IMR-90 (cell line): ENCODE measurements around the gene MAPRE2. TPM values are rescaled to one million over a fixed set of nuclear protein-coding genes. Genes with fewer than 3 reads are reported as not detected.
A peak's percentile ranks its signal among the peaks of the same experiment; 100 is the strongest.

Experiments
- ATAC-seq: fragments of 200-7000 bp; cut with Tn5 transposase; 2 replicates; pipeline ENCODE4 v1.9.1; 2020; ENCODE audit warnings: low read depth, mild to moderate bottlenecking, moderate library complexity
- BruUV-seq: library from RNA; stranded (reverse); fragments of 400-500 nt; replicated peaks from 2 replicates; lab custom pipeline; 2021; lab: Mats Ljungman, UMichigan
- CTCF ChIA-PET: fragments of 300-600 bp; formaldehyde crosslinking; extraction: SDS; loops from one replicate; lab custom pipeline; 2021; ENCODE audit warnings: antibody characterized with exemption; lab: Yijun Ruan, JAX
- POLR2A ChIA-PET: fragments of 300-600 bp; sonication (Branson Sonifier 250); formaldehyde crosslinking; loops from one replicate; lab custom pipeline; 2022; ENCODE audit warnings: antibody characterized with exemption; ENCODE audit not compliant: unreplicated experiment; lab: Charles Lee
- DNase-seq: peaks from one replicate; pipeline ENCODE4 v3.0.0; 2013
- H2AFZ ChIP-seq: replicated peaks from 2 replicates; pipeline ENCODE3; 2013; ENCODE audit warnings: low read length, mild to moderate bottlenecking; ENCODE audit not compliant: poor library complexity
- H2AK5ac ChIP-seq: 2 replicates; pipeline ENCODE4 v1.6.1; 2013; ENCODE audit warnings: low read depth, low read length, inconsistent platforms
- H2AK9ac ChIP-seq: replicated peaks from 2 replicates; pipeline ENCODE3; 2013; ENCODE audit warnings: mild to moderate bottlenecking, low read depth, low read length, moderate library complexity; ENCODE audit not compliant: poor library complexity
- H2BK120ac ChIP-seq: 2 replicates; pipeline ENCODE4 v1.6.1; 2013; ENCODE audit warnings: low read depth, low read length, inconsistent platforms
- H2BK15ac ChIP-seq: 3 replicates; pipeline ENCODE4 v1.6.1; 2013; ENCODE audit warnings: low read depth, low read length, inconsistent platforms
- H2BK20ac ChIP-seq: 2 replicates; pipeline ENCODE4 v1.6.1; 2013; ENCODE audit warnings: low read depth, mild to moderate bottlenecking, inconsistent platforms, low read length, moderate library complexity
- H2BK5ac ChIP-seq: 2 replicates; pipeline ENCODE4 v1.6.1; 2013; ENCODE audit warnings: mild to moderate bottlenecking, low read depth, low read length, inconsistent platforms; ENCODE audit not compliant: poor library complexity, severe bottlenecking
- H3K14ac ChIP-seq: replicated peaks from 2 replicates; pipeline ENCODE4 v1.6.1; 2013; ENCODE audit warnings: low read depth, low read length, inconsistent platforms
- H3K18ac ChIP-seq: 2 replicates; pipeline ENCODE4 v1.6.1; 2013; ENCODE audit warnings: low read depth, low read length, control low read depth
- H3K23ac ChIP-seq: 2 replicates; pipeline ENCODE4 v1.6.1; 2013; ENCODE audit warnings: low read depth, low read length, inconsistent platforms
- H3K27ac ChIP-seq: 2 replicates; pipeline ENCODE4 v1.5.1; 2013; ENCODE audit warnings: mild to moderate bottlenecking, control low read depth, low read length; ENCODE audit not compliant: insufficient read depth
- H3K27me3 ChIP-seq: 2 replicates; pipeline ENCODE4 v1.6.1; 2013; ENCODE audit warnings: low read length; ENCODE audit not compliant: control insufficient read depth, insufficient read depth
- H3K36me3 ChIP-seq: 2 replicates; pipeline ENCODE4 v1.6.1; 2013; ENCODE audit warnings: low read length, mixed read lengths; ENCODE audit not compliant: control insufficient read depth, insufficient read depth
- H3K4ac ChIP-seq: 2 replicates; pipeline ENCODE4 v1.6.1; 2013; ENCODE audit warnings: low read depth, low read length, inconsistent platforms
- H3K4me1 ChIP-seq: 2 replicates; pipeline ENCODE4 v1.6.1; 2013; ENCODE audit warnings: low read length, mixed read lengths; ENCODE audit not compliant: control insufficient read depth, insufficient read depth
- H3K4me2 ChIP-seq: 2 replicates; pipeline ENCODE4 v1.6.1; 2013; ENCODE audit warnings: low read depth, mild to moderate bottlenecking, control low read depth, low read length, moderate library complexity
- H3K4me3 ChIP-seq: 2 replicates; pipeline ENCODE4 v1.5.1; 2013; ENCODE audit warnings: low read depth, mild to moderate bottlenecking, control low read depth, low read length, moderate library complexity; ENCODE audit not compliant: insufficient read depth
- H3K56ac ChIP-seq: 2 replicates; pipeline ENCODE4 v1.6.1; 2013; ENCODE audit warnings: low read length, inconsistent platforms; ENCODE audit not compliant: insufficient read depth; ENCODE audit errors: extremely low read depth
- H3K79me1 ChIP-seq, 2 experiments: 2 replicates each; pipeline ENCODE4 v1.6.1; 2013; ENCODE audit warnings: low read length in 2 of 2, inconsistent platforms in 1 of 2, low read depth in 1 of 2
- H3K9ac ChIP-seq: 2 replicates; pipeline ENCODE4 v1.6.1; 2013; ENCODE audit warnings: low read depth, low read length, control low read depth
- H3K9me1 ChIP-seq: 2 replicates; pipeline ENCODE4 v1.6.1; 2013; ENCODE audit warnings: low read length, inconsistent platforms; ENCODE audit not compliant: insufficient read depth
- H3K9me3 ChIP-seq: 2 replicates; pipeline ENCODE4 v1.6.1; 2013; ENCODE audit warnings: low read length; ENCODE audit not compliant: control insufficient read depth, insufficient read depth
- H4K20me1 ChIP-seq: 2 replicates; pipeline ENCODE4 v1.6.1; 2013; ENCODE audit warnings: low read length, inconsistent platforms; ENCODE audit not compliant: insufficient read depth
- H4K5ac ChIP-seq: 2 replicates; pipeline ENCODE4 v1.6.1; 2013; ENCODE audit warnings: mild to moderate bottlenecking, low read depth, low read length, control low read depth
- H4K8ac ChIP-seq, 2 experiments: 2 replicates each; pipeline ENCODE4 v1.6.1; 2013; ENCODE audit warnings: low read depth in 2 of 2, low read length in 2 of 2, control low read depth in 1 of 2, inconsistent platforms in 1 of 2
- H4K91ac ChIP-seq: 2 replicates; pipeline ENCODE4 v1.6.1; 2013; ENCODE audit warnings: low read depth, low read length, inconsistent platforms; ENCODE audit not compliant: insufficient read depth
- CTCF ChIP-seq: conservative IDR thresholded peaks from 2 replicates; pipeline ENCODE4 v1.5.1; 2012; ENCODE audit warnings: mild to moderate bottlenecking, low read depth, low read length, improper control_type of control experiment
- ELK1 ChIP-seq: fragments of 150-350 bp; IDR thresholded peaks from 2 replicates; pipeline ENCODE4 v1.6.1; 2016; ENCODE audit warnings: low read depth, mild to moderate bottlenecking, low read length, moderate library complexity, borderline replicate concordance
- RAD21 ChIP-seq: IDR thresholded peaks from 2 replicates; pipeline ENCODE4 v1.6.1; 2012; ENCODE audit warnings: low read length, improper control_type of control experiment
- WGBS, 2 experiments: methylation state at CpG; one replicate each; pipeline versions ENCODE4 v1.1.5 to v1.1.7; 2013; ENCODE audit warnings: missing lambda C conversion rate in 2 of 2; ENCODE audit not compliant: insufficient read length in 1 of 2; ENCODE audit errors: extremely low coverage in 2 of 2; 5-methylcytosine and 5-hydroxymethylcytosine counted together
- dilution Hi-C: fragments of 300-500 bp; cut with HindIII; formaldehyde crosslinking; loops from one replicate; pipeline ENCODE4 v1.14.3; 2018; ENCODE audit warnings: low sequenced_read_pairs; ENCODE audit not compliant: unreplicated experiment
- in situ Hi-C: fragments of 300-500 bp; cut with MboI; formaldehyde crosslinking; loops from 3 replicates; pipeline ENCODE4 v1.14.3; 2019; ENCODE audit warnings: low sequenced_read_pairs, inconsistent platforms, mixed read lengths
- intact Hi-C: fragments of 100-400 bp; cut with micrococcal nuclease; formaldehyde crosslinking; loops from 2 replicates; pipeline ENCODE4 v1.10.0; 2022
- polyA plus RNA-seq, 3 experiments: library from polyadenylated mRNA; depleted of rRNA; stranded (reverse); fragments of >200 nt; gene quantifications; 2 replicates each; pipeline ENCODE4 v1.2.3, GENCODE V29; 2012; ENCODE audit warnings: low replicate concordance in 1 of 3
- total RNA-seq: library from RNA; depleted of rRNA; stranded (reverse); fragments of >200 nt; gene quantifications from 2 replicates; pipeline ENCODE4 v1.2.3, GENCODE V29; 2012

Gene MAPRE2
- total and polyA plus RNA-seq, 2 of the 4 experiments (the other 2 are of a cell fraction) = 19.6 to 23.8 TPM

DNA sequence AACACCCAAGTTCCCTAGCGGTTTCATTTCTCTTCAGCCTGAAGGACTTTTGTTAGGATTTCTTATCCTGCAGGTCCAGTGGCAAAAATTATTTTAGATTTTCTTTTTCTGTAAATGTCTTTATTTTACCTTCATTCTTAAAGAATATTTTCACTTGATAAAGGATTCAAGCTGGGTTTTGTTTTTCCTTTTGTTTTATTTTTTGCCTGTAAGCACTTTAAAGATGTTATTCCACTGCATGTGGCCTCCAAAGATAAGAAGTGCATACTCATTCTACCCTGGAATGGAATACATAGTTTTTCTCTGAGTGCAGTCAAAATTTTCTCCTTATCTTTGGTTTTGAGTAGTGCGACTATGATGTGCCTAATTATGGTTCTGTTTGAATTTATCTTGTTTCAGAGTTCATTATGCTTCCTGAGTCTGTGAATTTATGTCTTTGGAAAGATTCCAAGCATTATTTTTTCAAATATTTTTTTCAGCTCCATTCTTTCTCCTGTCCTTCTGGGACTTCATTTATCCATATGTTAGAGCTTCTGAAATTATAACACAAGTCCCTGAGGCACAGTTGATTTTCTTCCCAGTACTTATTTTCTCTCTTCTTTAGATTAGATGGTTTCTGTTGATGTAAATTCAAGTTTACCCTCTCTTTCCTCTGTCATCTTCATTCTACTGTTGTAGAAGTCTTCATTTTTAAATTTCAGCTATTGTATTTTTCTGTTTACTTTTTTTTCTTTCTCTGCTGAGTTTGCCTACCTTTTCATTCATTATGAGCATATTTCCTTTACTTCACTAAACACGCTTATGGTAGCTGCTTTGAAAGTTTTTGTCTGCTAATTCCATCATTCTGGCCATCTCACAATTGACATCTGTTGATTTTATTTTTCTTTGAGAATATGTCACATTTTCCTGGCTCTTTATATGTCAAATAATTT lies 69.6 kb downstream of the MAPRE2 start:
- no peak overlapping the region for H3K56ac ChIP-seq
- no peaks in the 10 kb centered on the region for H3K4me1 ChIP-seq
- in situ Hi-C loops (no loop called here), dilution Hi-C loops (no loop called here), intact Hi-C loops (no loop called here)
- no peaks in the 10 kb centered on the region for H3K27me3 ChIP-seq
- H4K20me1 ChIP-seq = no peaks in the 10 kb centered on the region
- no peak overlapping the region for H3K23ac ChIP-seq
- no peak overlapping the region for H3K4me3 ChIP-seq
- H2BK5ac ChIP-seq = no peak overlapping the region
- WGBS, 2 experiments = no CpG with 5 or more reads among the region's 3 CpGs
- CTCF ChIA-PET = interaction anchor here (0.6 kb wide), 1 partner anchor 244 kb away, joined by 4 read pairs; no protein-coding TSS in a partner anchor
- H3K14ac ChIP-seq = no peak overlapping the region
- H3K9me1 ChIP-seq = no peaks in the 10 kb centered on the region
- no TSS peak for BruUV-seq
- no peak overlapping the region for H4K8ac ChIP-seq
- no peak overlapping the region for H2AK9ac ChIP-seq
- DNase-seq = peak; percentile 26
- TF ChIP-seq RAD21 (no peak), CTCF (no peak), ELK1 (no peak)
- no peak overlapping the region for H4K5ac ChIP-seq
- no peak overlapping the region for H2BK120ac ChIP-seq
- no peak overlapping the region for H2BK20ac ChIP-seq
- no peak overlapping the region for H4K91ac ChIP-seq
- no peaks in the 10 kb centered on the region for H3K36me3 ChIP-seq
- H3K18ac ChIP-seq = no peak overlapping the region
- no peak overlapping the region for H2AK5ac ChIP-seq
- H3K4ac ChIP-seq = no peak overlapping the region
- ATAC-seq = no peak; the same call in 1 of the 2 replicates
- peaks cover 0 to 2% of the 10 kb centered on the region in 2 experiments; a peak in 1 of 4 replicates for H3K79me1 ChIP-seq
- H3K9me3 ChIP-seq = no peaks in the 10 kb centered on the region
- no peak overlapping the region for H3K4me2 ChIP-seq
- H3K9ac ChIP-seq = no peak overlapping the region
- POLR2A ChIA-PET = no interaction called here
- H2BK15ac ChIP-seq = no peak overlapping the region
- H3K27ac ChIP-seq = no peak overlapping the region
- no peak overlapping the region for H2AFZ ChIP-seq
